Effector memory CD4-positive, alpha-beta T cell (primary cell): ENCODE results near the gene TKTL1.

Source experiments
- DNase-seq, 3 donors: peaks; one replicate each; pipeline ENCODE4 v3.0.0-alpha.2; 2020
- H3K27ac ChIP-seq: 2 replicates; pipeline ENCODE4 v1.7.0; 2013; ENCODE audit warnings: mild to moderate bottlenecking, low read length, moderate library complexity; ENCODE audit not compliant: insufficient read depth, poor library complexity, severe bottlenecking
- H3K27me3 ChIP-seq: replicated peaks from 2 replicates; pipeline ENCODE4 v1.7.0; 2013; ENCODE audit warnings: mild to moderate bottlenecking, low read length; ENCODE audit not compliant: insufficient read depth, control insufficient read depth, poor library complexity, severe bottlenecking
- H3K36me3 ChIP-seq: 2 replicates; pipeline ENCODE4 v1.7.0; 2013; ENCODE audit warnings: mild to moderate bottlenecking, low read length, moderate library complexity; ENCODE audit not compliant: control insufficient read depth, insufficient read depth
- H3K4me1 ChIP-seq: 2 replicates; pipeline ENCODE4 v1.7.0; 2013; ENCODE audit warnings: low read length, mild to moderate bottlenecking; ENCODE audit not compliant: control insufficient read depth, insufficient read depth, poor library complexity, severe bottlenecking
- H3K4me3 ChIP-seq: 2 replicates; pipeline ENCODE4 v1.7.0; 2013; ENCODE audit warnings: low read length, low read depth, mild to moderate bottlenecking; ENCODE audit not compliant: insufficient read depth, poor library complexity, severe bottlenecking
- H3K9me3 ChIP-seq: 2 replicates; pipeline ENCODE4 v1.7.0; 2013; ENCODE audit warnings: mild to moderate bottlenecking, low read length, moderate library complexity; ENCODE audit not compliant: control insufficient read depth

TKTL1 gene

GRCh38 chrX:154367474-154368308 lies 72.1 kb downstream of the TKTL1 start:
- Histone ChIP-seq H3K27ac (peak overlapping the region; percentile 97), H3K4me3 (peak overlapping the region; percentile 32), H3K36me3 (peaks cover 54% of the 10 kb centered on the region), H3K27me3 (no peaks in the 10 kb centered on the region), H3K9me3 (no peaks in the 10 kb centered on the region), H3K4me1 (peaks cover 25% of the 10 kb centered on the region)
- no peak for DNase-seq

DNA sequence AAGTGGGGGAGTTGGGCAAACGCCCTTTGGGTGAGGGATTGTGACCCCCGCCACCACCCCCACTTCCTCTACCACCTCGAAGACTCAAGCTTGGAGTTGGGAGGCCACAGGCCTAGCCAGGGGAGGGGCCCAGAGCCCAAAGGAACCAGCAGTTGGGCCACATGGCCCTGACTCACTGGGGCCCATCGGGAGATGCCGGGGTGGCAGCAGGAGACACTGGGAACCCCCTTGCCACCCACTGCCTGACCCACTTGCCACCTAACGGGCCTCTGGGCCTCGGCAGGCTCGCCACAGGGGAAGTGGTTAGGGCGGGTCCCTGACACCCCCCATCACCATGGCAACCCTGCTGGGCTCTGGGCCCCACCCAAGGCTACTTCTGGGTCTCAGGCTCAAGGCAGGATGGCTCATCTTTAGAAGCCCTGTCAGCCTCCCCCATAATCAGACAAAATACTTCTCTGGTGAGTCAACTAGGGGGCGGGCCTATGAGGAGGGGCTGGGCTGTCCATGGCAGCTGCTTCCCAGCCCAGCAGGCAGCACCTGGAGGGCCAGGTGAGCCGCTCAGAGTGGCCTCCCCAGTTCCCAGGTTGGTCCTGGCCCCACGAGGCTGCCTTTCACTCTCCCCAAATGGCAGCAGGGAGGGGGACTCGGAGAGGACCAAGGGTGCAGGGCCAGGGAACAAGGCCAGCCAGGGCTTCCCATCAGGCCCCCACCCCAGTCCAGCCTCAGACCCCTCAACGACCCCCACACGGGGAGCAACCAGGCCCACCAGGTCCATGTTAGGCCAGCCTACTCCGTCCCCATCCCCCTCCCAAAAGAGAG lies 73.2 kb downstream of the TKTL1 start:
- H3K27me3 ChIP-seq = no peaks in the 10 kb centered on the region
- peaks cover 36% of the 10 kb centered on the region for H3K4me1 ChIP-seq
- peak; percentile 89 to 95 (median 94) for DNase-seq
- no peaks in the 10 kb centered on the region for H3K9me3 ChIP-seq
- peak overlapping the region; percentile 77 for H3K4me3 ChIP-seq
- H3K36me3 ChIP-seq = peaks cover 44% of the 10 kb centered on the region
- H3K27ac ChIP-seq = peak overlapping the region; percentile 97

DNA sequence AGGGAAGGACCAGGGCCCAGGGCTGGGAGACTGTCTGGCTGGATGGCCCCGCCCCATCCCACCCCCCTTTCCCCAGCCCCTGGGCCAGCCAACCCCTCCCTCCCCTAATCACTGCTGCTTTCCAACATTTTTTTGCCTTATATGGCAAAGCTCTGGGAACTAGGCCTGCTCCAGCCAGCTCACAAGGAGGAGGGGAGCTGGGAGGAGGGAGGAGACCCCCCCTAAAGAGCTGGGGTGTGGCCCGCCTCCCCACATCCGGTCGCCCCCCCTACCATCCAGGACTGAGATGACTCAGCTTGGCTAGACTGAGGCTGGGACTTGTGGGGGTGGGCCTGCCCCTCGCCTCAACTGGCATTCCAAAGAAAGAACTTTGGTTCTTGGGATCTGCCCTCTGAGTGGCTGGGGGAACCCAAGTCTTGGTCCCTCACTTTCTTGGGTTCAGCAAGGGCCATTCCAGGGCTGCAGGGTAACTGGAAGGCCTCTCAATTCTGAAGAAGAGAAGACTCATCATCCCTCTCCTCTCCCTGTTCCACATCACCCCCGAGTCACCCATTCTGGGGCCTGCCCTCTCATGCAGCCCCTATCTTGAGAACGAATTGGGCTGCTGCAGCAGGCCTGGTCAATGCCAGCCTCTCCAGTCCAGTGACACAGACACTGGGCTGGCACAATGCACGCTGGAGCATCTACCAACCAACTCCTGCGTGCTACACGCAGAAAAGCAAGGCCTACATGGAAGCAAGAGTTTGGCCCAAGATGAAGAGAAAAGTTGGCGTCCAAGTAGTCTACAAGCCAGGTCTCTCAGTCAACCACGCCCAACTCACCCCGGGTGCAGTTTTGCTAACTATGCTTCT lies 74.1 kb downstream of the TKTL1 start:
- Histone ChIP-seq H3K27ac (peak overlapping the region; percentile 97), H3K9me3 (no peaks in the 10 kb centered on the region), H3K27me3 (no peaks in the 10 kb centered on the region), H3K4me3 (peak overlapping the region; percentile 77), H3K36me3 (peaks cover 36% of the 10 kb centered on the region), H3K4me1 (peaks cover 36% of the 10 kb centered on the region)
- peak; percentile 70 to 79 (median 75) for DNase-seq

- Histone ChIP-seq H3K4me3 (peak overlapping the region; percentile 77), H3K4me1 (peaks cover 40% of the 10 kb centered on the region), H3K27me3 (no peaks in the 10 kb centered on the region), H3K27ac (peak overlapping the region; percentile 97), H3K9me3 (no peaks in the 10 kb centered on the region), H3K36me3 (peaks cover 28% of the 10 kb centered on the region)
- no peak for DNase-seq
These were observed 74.9 kb downstream of the TKTL1 start for GRCh38 chrX:154370300-154371016.

DNA sequence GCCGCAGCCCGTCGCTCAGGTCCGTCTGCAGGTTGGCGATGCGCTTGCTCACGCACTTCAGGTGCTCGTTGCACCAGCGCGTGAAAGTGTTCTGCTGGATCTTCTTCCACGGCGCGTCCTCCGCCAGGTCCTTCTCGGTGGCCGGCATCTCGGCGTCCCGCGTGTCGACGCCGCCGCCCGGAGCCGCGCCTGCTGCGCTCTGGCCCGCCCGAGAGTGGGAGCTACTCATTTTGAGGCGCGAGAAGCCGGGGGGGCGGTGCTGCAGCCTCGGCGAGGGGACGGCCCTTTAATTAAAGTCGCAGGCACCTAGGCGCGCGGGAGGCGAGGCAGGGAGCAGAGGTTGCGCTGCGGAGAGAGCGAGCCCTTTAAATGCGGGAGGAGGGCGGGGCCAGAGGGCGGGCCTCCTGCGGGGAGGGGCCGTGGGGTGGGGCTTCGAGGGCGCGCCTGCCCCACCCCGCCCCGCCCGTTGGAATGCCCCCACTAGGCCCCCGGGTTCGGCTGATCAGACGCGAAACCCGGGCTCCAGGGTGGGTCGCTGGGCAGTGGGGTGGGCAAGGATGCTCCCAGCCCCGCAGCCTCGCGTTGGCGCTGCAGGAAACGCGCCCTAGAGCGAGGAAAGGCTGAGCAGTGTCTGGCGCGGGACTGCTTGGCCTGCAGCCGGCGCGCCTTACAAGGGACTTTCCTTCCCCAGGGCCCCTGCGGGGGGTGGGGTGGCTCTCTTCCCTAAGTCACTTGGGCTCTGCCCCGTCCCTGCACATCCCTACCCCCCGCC lies 75.6 kb downstream of the TKTL1 start:
- Histone ChIP-seq H3K4me1 (peaks cover 40% of the 10 kb centered on the region), H3K9me3 (no peaks in the 10 kb centered on the region), H3K4me3 (peak overlapping the region; percentile 77), H3K27me3 (no peaks in the 10 kb centered on the region), H3K36me3 (peaks cover 21% of the 10 kb centered on the region), H3K27ac (peak overlapping the region; percentile 97)
- DNase-seq = peak; percentile 86 to 91 (median 90)

GRCh38 chrX:154371789-154372300 lies 76.2 kb downstream of the TKTL1 start:
- Histone ChIP-seq H3K9me3 (no peaks in the 10 kb centered on the region), H3K27me3 (no peaks in the 10 kb centered on the region), H3K4me3 (peak overlapping the region; percentile 77), H3K4me1 (peaks cover 37% of the 10 kb centered on the region), H3K36me3 (peaks cover 15% of the 10 kb centered on the region), H3K27ac (peak overlapping the region; percentile 97)
- DNase-seq = no peak

DNA sequence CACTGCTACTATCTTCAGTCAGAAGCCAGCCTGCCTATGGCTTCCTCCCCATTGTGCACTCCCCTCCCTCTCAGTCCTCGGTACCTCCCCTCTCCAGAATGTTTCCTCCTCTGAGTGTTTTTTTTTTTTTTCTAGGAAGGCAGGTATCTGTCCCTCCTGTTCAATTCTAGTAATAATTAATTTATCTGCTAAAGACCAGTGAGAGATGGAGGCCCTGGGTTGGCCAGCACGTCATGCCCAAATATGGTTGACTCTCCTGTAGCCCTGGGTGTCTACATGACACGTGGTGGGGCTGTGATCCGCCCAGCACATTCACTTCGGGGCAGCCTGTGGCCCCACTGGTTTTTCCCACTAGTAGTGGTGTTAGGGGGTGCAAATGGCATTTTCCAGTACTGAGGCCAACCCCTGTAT lies 77.0 kb downstream of the TKTL1 start:
- Histone ChIP-seq H3K4me1 (peaks cover 30% of the 10 kb centered on the region), H3K27me3 (no peaks in the 10 kb centered on the region), H3K27ac (peak overlapping the region; percentile 97), H3K36me3 (peaks cover 7% of the 10 kb centered on the region), H3K4me3 (peak overlapping the region; percentile 77), H3K9me3 (no peaks in the 10 kb centered on the region)
- DNase-seq = no peak

DNA sequence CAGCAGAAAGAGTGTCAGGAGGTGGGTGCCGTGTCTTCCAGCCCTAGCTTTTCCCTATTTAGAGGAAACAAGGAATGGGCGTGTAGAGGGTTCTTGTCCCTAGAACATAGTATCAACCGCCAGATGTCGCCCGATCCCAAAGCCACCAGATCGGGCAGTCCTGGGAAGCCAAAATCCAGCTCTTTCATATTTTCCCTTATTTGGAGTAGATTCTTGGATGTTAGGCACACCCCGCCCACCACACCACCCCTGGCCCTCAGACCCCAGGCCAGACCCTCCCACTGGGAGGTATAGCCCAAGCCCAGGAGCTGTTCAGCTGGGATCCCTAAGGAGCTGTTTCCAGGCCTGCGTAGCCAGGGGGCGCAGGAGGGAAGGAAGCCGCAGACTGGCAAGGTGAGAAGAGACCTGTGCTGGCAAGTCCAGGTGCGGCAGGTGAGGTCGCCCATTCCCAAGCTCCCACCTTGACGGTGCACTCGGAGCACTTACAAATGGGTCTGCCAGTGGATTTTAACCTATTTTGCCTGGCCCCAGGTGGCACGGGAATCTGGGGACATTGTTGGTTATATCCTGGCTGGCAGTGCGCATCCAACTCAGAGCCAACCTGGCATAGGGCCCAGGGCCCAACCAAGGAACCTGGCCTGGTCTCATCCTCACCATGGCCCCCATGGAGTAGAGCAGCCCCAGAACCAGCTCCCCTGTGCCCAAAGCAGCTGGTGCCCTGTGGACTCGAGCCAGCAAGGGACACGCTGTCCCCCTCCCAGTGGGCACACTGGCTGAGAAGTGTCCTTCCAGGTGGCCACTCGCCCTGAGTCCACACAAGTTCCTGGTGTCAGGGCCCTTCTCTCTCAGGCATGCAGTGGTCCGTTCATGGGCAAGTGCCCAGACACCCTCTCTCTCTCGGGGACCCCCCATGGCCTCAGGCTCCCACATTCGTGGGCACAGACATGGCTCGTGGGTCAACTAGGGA lies 78.0 kb downstream of the TKTL1 start:
- Histone ChIP-seq H3K27ac (peak overlapping the region; percentile 39), H3K4me1 (peaks cover 25% of the 10 kb centered on the region), H3K36me3 (no peaks in the 10 kb centered on the region), H3K9me3 (no peaks in the 10 kb centered on the region), H3K27me3 (no peaks in the 10 kb centered on the region), H3K4me3 (peak overlapping the region; percentile 22)
- no peak for DNase-seq
